Adipocyte (in vitro differentiated cells): ENCODE results near the gene CRHBP.

Experiments
- DNase-seq: peaks from one replicate; pipeline ENCODE4 v3.0.0-alpha.2; 2015; ENCODE audit warnings: low read depth
- H3K27me3 ChIP-seq: replicated peaks from 2 replicates; pipeline ENCODE4 v1.7.0; 2013; ENCODE audit warnings: mild to moderate bottlenecking, low read length, moderate library complexity; ENCODE audit not compliant: control insufficient read depth, insufficient read depth
- H3K36me3 ChIP-seq: 2 replicates; pipeline ENCODE4 v1.7.0; 2013; ENCODE audit warnings: low read length, mild to moderate bottlenecking, moderate library complexity; ENCODE audit not compliant: control insufficient read depth, insufficient read depth, severe bottlenecking
- H3K4me1 ChIP-seq: 2 replicates; pipeline ENCODE4 v1.7.0; 2013; ENCODE audit warnings: mild to moderate bottlenecking, low read length, moderate library complexity; ENCODE audit not compliant: control insufficient read depth, insufficient read depth
- H3K4me3 ChIP-seq: 2 replicates; pipeline ENCODE4 v1.7.0; 2013; ENCODE audit warnings: mild to moderate bottlenecking, low read length, moderate library complexity
- H3K9ac ChIP-seq: 2 replicates; pipeline ENCODE4 v1.7.0; 2013; ENCODE audit warnings: mild to moderate bottlenecking, low read length, moderate library complexity
- H3K9me3 ChIP-seq: 2 replicates; pipeline ENCODE4 v1.7.0; 2013; ENCODE audit warnings: mild to moderate bottlenecking, low read length, moderate library complexity; ENCODE audit not compliant: control insufficient read depth

The CRHBP gene

DNA sequence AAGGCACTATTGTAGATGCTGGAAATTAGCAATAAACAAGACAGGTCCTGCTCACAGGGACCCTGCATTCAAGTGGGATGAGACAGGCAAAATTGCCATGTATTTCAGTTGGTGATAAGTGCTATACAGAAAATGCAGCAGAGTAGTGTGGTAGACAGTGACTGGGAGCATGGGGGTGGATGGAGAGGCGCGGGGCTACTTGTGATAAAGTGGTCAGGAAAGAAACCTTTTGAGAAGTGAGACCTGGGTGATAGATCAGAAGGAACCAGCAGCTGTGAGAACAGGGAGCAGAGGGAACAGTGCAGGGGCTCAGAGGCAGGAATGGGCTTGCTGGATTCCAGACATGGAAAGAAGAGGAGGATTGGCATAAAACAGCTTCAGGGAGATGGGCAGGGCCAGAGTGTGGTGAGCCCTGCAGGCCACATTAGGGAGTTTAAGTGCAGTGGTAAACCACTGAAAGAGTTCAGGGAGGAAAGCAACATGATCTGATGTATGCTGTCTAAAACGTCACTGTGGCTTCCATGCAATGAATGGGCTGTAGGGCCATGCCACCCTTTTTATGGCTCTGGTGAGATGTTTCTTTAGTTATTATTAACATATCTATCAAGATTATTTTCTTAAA is 7.3 kb downstream of the CRHBP start:
- no peak for DNase-seq
- Histone ChIP-seq H3K36me3 (no peaks in the 10 kb centered on the region), H3K9me3 (no peaks in the 10 kb centered on the region), H3K27me3 (no peaks in the 10 kb centered on the region), H3K4me1 (peaks cover 7% of the 10 kb centered on the region), H3K4me3 (no peak overlapping the region), H3K9ac (no peak overlapping the region)

GRCh38 chr5:76964060-76964459 is 11.2 kb downstream of the CRHBP start:
- H3K27me3 ChIP-seq = peaks cover 9% of the 10 kb centered on the region
- no peak overlapping the region for H3K9ac ChIP-seq
- no peak for DNase-seq
- H3K4me1 ChIP-seq = peaks cover 3% of the 10 kb centered on the region
- H3K4me3 ChIP-seq = no peak overlapping the region
- no peaks in the 10 kb centered on the region for H3K9me3 ChIP-seq
- H3K36me3 ChIP-seq = no peaks in the 10 kb centered on the region

DNA sequence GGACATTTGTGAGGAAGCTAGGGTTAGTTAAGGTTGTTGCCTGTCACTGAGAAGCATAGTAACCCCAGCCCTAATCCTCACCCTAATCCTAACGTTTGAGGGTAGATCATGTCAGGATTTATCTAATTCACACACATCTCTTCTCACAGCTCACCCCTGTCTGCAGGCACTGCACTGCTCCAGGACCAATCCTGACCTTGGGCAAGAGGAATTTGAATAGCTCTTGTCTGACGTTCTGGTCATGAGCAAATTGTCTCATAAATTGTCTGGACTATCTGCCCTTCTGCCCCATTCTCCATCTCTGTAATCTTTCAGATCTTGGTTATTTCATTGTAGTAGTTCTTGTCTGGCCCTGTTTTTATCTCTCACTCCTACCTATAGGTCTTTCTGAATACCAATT is 18.7 kb downstream of the CRHBP start:
- no peaks in the 10 kb centered on the region for H3K9me3 ChIP-seq
- no peaks in the 10 kb centered on the region for H3K36me3 ChIP-seq
- no peak overlapping the region for H3K4me3 ChIP-seq
- H3K9ac ChIP-seq = no peak overlapping the region
- H3K27me3 ChIP-seq = peaks cover 32% of the 10 kb centered on the region
- DNase-seq = no peak
- no peaks in the 10 kb centered on the region for H3K4me1 ChIP-seq

DNA sequence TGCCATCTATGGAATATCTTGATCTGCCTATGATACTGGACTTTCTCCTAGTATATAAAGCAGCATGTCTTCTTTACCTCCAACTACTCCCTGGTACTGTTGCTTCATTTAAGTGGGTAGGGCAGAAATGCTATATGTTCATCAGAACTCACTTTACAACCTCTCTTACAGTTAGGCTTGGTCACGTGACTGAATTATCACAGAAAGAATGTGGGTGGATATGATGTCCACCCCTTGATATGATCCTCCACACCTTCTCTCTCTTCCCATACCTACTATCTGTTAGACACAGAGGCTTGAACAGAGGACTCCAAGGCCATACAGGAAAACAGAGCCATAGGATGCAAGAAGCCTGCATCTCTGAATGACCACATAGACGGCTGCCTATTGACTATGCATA is 19.8 kb downstream of the CRHBP start:
- no peak for DNase-seq
- no peaks in the 10 kb centered on the region for H3K4me1 ChIP-seq
- no peak overlapping the region for H3K4me3 ChIP-seq
- no peaks in the 10 kb centered on the region for H3K9me3 ChIP-seq
- H3K36me3 ChIP-seq = no peaks in the 10 kb centered on the region
- H3K27me3 ChIP-seq = peaks cover 41% of the 10 kb centered on the region
- H3K9ac ChIP-seq = no peak overlapping the region

GRCh38 chr5:76974785-76975184 is 21.9 kb downstream of the CRHBP start:
- peaks cover 29% of the 10 kb centered on the region for H3K27me3 ChIP-seq
- DNase-seq = no peak
- H3K4me3 ChIP-seq = no peak overlapping the region
- no peak overlapping the region for H3K9ac ChIP-seq
- H3K9me3 ChIP-seq = no peaks in the 10 kb centered on the region
- no peaks in the 10 kb centered on the region for H3K4me1 ChIP-seq
- H3K36me3 ChIP-seq = no peaks in the 10 kb centered on the region

DNA sequence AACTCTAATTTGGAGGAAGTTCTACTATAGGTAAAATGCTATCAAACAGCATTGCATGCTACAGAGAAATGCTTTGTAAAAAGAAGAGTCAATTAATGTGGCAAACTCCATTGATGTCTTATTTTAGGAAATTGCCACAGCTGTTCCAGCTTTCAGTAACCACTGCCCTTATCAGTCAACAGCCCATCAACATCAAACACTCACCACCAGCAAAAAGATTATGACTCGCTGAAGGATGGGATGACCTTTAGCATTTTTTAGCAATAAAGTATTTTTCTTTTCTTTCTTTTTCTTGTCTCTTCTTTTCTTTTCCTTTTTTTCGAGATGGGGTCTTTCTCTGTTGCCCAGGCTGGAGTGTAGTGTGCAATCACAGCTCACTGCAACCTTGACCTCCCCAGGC is 26.0 kb downstream of the CRHBP start:
- H3K9me3 ChIP-seq = no peaks in the 10 kb centered on the region
- no peak overlapping the region for H3K9ac ChIP-seq
- peaks cover 11% of the 10 kb centered on the region for H3K27me3 ChIP-seq

GRCh38 chr5:76980518-76981144 is 27.8 kb downstream of the CRHBP start:
- no peaks in the 10 kb centered on the region for H3K9me3 ChIP-seq
- H3K4me1 ChIP-seq = no peaks in the 10 kb centered on the region
- H3K9ac ChIP-seq = no peak overlapping the region
- no peaks in the 10 kb centered on the region for H3K36me3 ChIP-seq
- DNase-seq = no peak
- peaks cover 11% of the 10 kb centered on the region for H3K27me3 ChIP-seq
- no peak overlapping the region for H3K4me3 ChIP-seq

More for the DNA sequence above, 26.0 kb downstream of the CRHBP start:
- no peaks in the 10 kb centered on the region for H3K36me3 ChIP-seq
- H3K4me3 ChIP-seq = no peak overlapping the region
- no peak for DNase-seq
- H3K4me1 ChIP-seq = no peaks in the 10 kb centered on the region

DNA sequence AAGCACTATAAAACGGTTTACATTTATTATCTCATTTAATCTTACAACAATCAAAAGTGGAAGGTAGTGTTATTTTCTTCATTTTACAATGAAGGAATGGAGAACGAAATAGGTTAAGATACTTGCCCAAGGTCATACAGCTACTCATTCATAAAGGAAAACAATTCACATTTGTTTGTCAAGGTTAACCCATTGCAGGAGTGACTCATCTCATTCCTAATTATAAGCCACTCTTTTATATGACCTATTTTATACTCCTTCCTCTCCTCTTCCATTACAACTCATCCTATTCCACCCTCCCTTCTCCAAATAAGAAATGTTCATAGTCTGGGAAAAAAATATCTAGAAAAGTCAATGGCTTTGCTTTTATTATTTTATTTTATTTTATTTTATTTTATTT is 29.6 kb downstream of the CRHBP start:
- Histone ChIP-seq H3K4me3 (no peak overlapping the region), H3K9me3 (no peaks in the 10 kb centered on the region), H3K9ac (no peak overlapping the region), H3K27me3 (peaks cover 9% of the 10 kb centered on the region), H3K4me1 (no peaks in the 10 kb centered on the region), H3K36me3 (no peaks in the 10 kb centered on the region)
- no peak for DNase-seq

DNA sequence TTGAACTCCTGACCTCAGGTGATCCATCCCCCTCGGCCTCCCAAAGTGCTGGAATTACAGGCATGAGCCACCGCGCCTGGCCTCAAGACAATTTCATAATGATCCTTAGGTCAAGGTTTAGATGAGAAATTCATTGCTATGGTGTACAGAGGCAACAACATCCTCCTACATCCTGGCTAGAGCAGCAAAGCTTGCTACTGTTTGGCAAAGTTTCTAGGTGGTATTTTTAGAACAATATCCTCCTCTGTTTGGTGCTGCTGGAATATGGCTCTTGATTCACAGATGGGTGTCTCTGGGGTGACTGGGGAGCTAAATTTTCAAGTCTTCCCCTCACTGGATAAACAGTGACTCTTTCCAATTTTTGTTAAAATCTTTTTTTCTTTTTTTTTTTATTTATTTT is 30.6 kb downstream of the CRHBP start:
- peaks cover 5% of the 10 kb centered on the region for H3K27me3 ChIP-seq
- H3K4me3 ChIP-seq = no peak overlapping the region
- DNase-seq = no peak
- no peaks in the 10 kb centered on the region for H3K9me3 ChIP-seq
- no peak overlapping the region for H3K9ac ChIP-seq
- no peaks in the 10 kb centered on the region for H3K4me1 ChIP-seq
- no peaks in the 10 kb centered on the region for H3K36me3 ChIP-seq

GRCh38 chr5:76986825-76987526 is 34.1 kb downstream of the CRHBP start:
- Histone ChIP-seq H3K9ac (no peak overlapping the region), H3K9me3 (no peaks in the 10 kb centered on the region), H3K36me3 (no peaks in the 10 kb centered on the region), H3K4me1 (no peaks in the 10 kb centered on the region), H3K4me3 (no peak overlapping the region), H3K27me3 (peaks cover 5% of the 10 kb centered on the region)
- DNase-seq = no peak

DNA sequence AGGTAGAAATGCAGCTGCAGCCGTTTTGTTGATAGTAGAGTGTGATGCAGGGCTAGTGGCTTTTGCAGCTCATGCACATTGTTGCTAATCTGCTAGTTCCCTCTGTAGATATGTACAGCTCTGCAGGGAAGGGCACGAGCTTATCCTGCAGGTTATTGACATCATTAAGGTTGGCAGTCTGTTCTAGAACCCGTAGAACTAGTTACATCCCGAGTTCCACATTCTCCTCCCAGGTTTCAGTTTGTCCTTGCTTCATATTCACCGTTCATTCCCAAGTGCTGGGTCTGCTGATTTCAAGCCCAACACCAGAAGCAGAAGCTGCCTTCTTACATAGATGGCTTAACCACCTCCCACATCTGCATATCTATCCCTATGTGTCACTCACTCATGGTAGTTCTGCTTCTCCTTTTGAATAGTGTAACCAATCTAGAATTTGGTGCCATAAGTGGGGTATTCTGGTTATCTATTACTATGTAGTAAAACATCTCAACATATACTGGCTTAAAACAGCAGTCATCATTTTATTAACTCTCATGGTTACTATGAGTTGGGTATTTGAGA is 38.1 kb downstream of the CRHBP start:
- Histone ChIP-seq H3K36me3 (no peaks in the 10 kb centered on the region), H3K9ac (no peak overlapping the region), H3K4me3 (no peak overlapping the region), H3K4me1 (no peaks in the 10 kb centered on the region), H3K9me3 (no peaks in the 10 kb centered on the region), H3K27me3 (peaks cover 5% of the 10 kb centered on the region)
- no peak for DNase-seq
